H1 (cell line): Measurements from ENCODE around the gene CD276. TPM values are rescaled to one million over a fixed set of nuclear protein-coding genes. Genes with fewer than 3 reads are reported as not detected.

Experiments used
- ASH2L ChIP-seq: fragments of 200-600, 300-600 bp; sonication (generic); IDR thresholded peaks from one replicate; pipeline ENCODE4 v1.7.1; 2017; ENCODE audit warnings: low read length
- BCL11A ChIP-seq, 2 experiments: IDR thresholded peaks; one replicate each; pipeline ENCODE4 v1.6.1; 2011; ENCODE audit warnings: low read depth in 2 of 2, low read length in 2 of 2, mild to moderate bottlenecking in 2 of 2
- CEBPB ChIP-seq: IDR thresholded peaks from 2 replicates; pipeline ENCODE4 v1.6.1; 2012; ENCODE audit warnings: low read depth, low read length
- CHD1 ChIP-seq: IDR thresholded peaks from 2 replicates; pipeline ENCODE4 v1.6.1; 2012; ENCODE audit warnings: low read depth, low read length, improper control_type of control experiment
- CREB1 ChIP-seq: IDR thresholded peaks from 2 replicates; pipeline ENCODE4 v1.6.1; 2012; ENCODE audit warnings: inconsistent platforms
- EGR1 ChIP-seq: IDR thresholded peaks from 2 replicates; pipeline ENCODE4 v1.6.1; 2011; ENCODE audit warnings: low read depth, low read length, borderline replicate concordance
- FOSL1 ChIP-seq: IDR thresholded peaks from 2 replicates; pipeline ENCODE4 v1.6.1; 2011; ENCODE audit warnings: mild to moderate bottlenecking, low read depth, low read length, moderate library complexity; ENCODE audit not compliant: insufficient read depth
- GABPA ChIP-seq: IDR thresholded peaks from 2 replicates; pipeline ENCODE4 v1.6.1; 2011; ENCODE audit warnings: mild to moderate bottlenecking, low read length, moderate library complexity, borderline replicate concordance; ENCODE audit not compliant: insufficient read depth
- JUND ChIP-seq: IDR thresholded peaks from 2 replicates; pipeline ENCODE4 v1.6.1; 2011; ENCODE audit warnings: mild to moderate bottlenecking, improper control_type of control experiment, low read length
- KDM1A ChIP-seq: fragments of 200-600, 300-600 bp; sonication (generic); IDR thresholded peaks from 2 replicates; pipeline ENCODE4 v1.7.1; 2016; ENCODE audit warnings: mild to moderate bottlenecking, low read length, borderline replicate concordance
- SIN3A ChIP-seq, 2 experiments: IDR thresholded peaks in 1 of 2; conservative IDR thresholded peaks in 1 of 2; 2 replicates each; pipeline ENCODE4 v1.6.1; 2011 to 2012; ENCODE audit warnings: low read length in 2 of 2, improper control_type of control experiment in 1 of 2, low read depth in 1 of 2, mild to moderate bottlenecking in 1 of 2
- TBP ChIP-seq: IDR thresholded peaks from 2 replicates; pipeline ENCODE4 v1.6.1; 2011; ENCODE audit warnings: low read depth, low read length, improper control_type of control experiment
- ZNF274 ChIP-seq: IDR thresholded peaks from 2 replicates; pipeline ENCODE4 v1.7.0; 2012; ENCODE audit warnings: low read length, borderline replicate concordance; ENCODE audit errors: extremely low read depth
- polyA plus RNA-seq, 7 experiments: library from polyadenylated mRNA; depleted of rRNA in 3 of 7; stranded (reverse) in 5 of 7; unstranded in 2 of 7; fragments of >200 nt in 5 of 7; fragments of 200-250 nt in 2 of 7; gene quantifications; 1 replicate in 5 of 7; 2 replicates in 1 of 7; 4 replicates in 1 of 7; pipeline versions ENCODE4 v1.2.1 to v1.2.3, GENCODE V29; 2011 to 2013; ENCODE audit warnings: missing spikeins in 2 of 7, mixed read lengths in 2 of 7
- total RNA-seq: library from RNA; stranded (reverse); fragmentation: NEBNext Ultra II Directional; extraction: Animal tissue kit (Norgen Biotek cat#: 25700); gene quantifications from 2 replicates; pipeline ENCODE4 v1.2.1, GENCODE V29; 2021

CD276 gene
- total and polyA plus RNA-seq, 2 of the 8 experiments (the other 6 are each of a cell fraction or from before 2014, with no cell fraction given): 156 to 158 TPM

GRCh38 chr15:73740152-73741048 lies 56.2 kb downstream of the CD276 start (continued):
- no peak for TF ChIP-seq ZNF274
- no peak for TF ChIP-seq SIN3A (conservative IDR thresholded peaks at IDR 0.05 in 1 of 2, IDR thresholded peaks at IDR 0.05 in 1 of 2; ENCODE audit: low read depth in 1 of 2, low read length in 2 of 2)
- TF ChIP-seq CHD1: no peak
- TF ChIP-seq CREB1: no peak
- TF ChIP-seq FOSL1: no peak
- no peak for TF ChIP-seq EGR1
- TF ChIP-seq ASH2L: no peak
- no peak for TF ChIP-seq GABPA
- TF ChIP-seq TBP: no peak
- TF ChIP-seq KDM1A: no peak
- no peak for TF ChIP-seq JUND
- TF ChIP-seq BCL11A (IDR thresholded peaks at IDR 0.05; ENCODE audit: low read depth in 2 of 2, low read length in 2 of 2): no peak
- TF ChIP-seq CEBPB: no peak
- TF ChIP-seq, all 59 proteins: peak for 0
